BE2C (cell line): ENCODE data around the gene ZDHHC24.
"Not testable (repeated sequence)": the region's sequence is repeated elsewhere in the genome, so short reads cannot be mapped to it uniquely, and the experiment has no call there.

Experiments used
- DNase-seq: peaks from one replicate; pipeline ENCODE4 v3.0.0-alpha.2; 2020
- H3K27me3 ChIP-seq: fragments of 250-450 bp; sonication (Bioruptor Pico); 2 replicates; pipeline ENCODE4 v1.5.1; 2020; ENCODE audit warnings: mild to moderate bottlenecking
- H3K36me3 ChIP-seq: fragments of 250-450 bp; sonication (Bioruptor Pico); 2 replicates; pipeline ENCODE4 v1.5.1; 2020; ENCODE audit warnings: mild to moderate bottlenecking
- H3K4me1 ChIP-seq: fragments of 250-450 bp; sonication (Bioruptor Pico); 2 replicates; pipeline ENCODE4 v1.5.1; 2020
- H3K4me3 ChIP-seq: 2 replicates; pipeline ENCODE4 v1.5.1; 2011; ENCODE audit warnings: low read depth, low read length
- H3K9me3 ChIP-seq: fragments of 250-450 bp; sonication (Bioruptor Pico); 2 replicates; pipeline ENCODE4 v1.5.1; 2020
- TF ChIP-seq, protein P1 (sequence below): IDR thresholded peaks from 2 replicates; pipeline ENCODE4 v1.5.1; 2012; ENCODE audit warnings: mild to moderate bottlenecking, low read depth, low read length

Gene ZDHHC24

DNA sequence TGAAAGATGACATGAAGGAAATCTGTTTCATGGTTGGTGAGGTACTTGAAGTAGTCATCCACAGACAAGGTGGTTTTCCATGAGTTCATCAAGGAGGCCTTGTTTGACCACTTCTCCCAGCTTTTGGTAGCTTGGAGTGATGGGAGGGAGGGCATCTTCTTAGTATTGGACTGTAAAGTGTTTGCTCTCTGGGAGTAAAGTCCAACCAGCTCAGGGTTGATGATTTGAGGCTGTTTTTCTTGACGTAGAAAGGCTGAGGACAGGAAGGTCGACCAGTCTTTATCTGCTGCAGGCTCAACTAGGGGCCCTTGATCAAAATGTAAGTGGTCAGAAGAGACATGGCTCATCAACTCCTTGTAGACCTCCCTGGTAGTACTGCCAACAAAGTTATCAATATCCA, 45.3 kb upstream of the ZDHHC24 start:
- no peaks in the 10 kb centered on the region for H3K9me3 ChIP-seq
- H3K4me1 ChIP-seq = 0 out of 2 replicates have a peak, but pooled peaks cover 3% of the 10 kb centered on the region
- no peaks in the 10 kb centered on the region for H3K27me3 ChIP-seq
- no peak for DNase-seq
- H3K36me3 ChIP-seq = no peaks in the 10 kb centered on the region
- TF ChIP-seq, protein P1, sequence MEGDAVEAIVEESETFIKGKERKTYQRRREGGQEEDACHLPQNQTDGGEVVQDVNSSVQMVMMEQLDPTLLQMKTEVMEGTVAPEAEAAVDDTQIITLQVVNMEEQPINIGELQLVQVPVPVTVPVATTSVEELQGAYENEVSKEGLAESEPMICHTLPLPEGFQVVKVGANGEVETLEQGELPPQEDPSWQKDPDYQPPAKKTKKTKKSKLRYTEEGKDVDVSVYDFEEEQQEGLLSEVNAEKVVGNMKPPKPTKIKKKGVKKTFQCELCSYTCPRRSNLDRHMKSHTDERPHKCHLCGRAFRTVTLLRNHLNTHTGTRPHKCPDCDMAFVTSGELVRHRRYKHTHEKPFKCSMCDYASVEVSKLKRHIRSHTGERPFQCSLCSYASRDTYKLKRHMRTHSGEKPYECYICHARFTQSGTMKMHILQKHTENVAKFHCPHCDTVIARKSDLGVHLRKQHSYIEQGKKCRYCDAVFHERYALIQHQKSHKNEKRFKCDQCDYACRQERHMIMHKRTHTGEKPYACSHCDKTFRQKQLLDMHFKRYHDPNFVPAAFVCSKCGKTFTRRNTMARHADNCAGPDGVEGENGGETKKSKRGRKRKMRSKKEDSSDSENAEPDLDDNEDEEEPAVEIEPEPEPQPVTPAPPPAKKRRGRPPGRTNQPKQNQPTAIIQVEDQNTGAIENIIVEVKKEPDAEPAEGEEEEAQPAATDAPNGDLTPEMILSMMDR = no peak
- no peak overlapping the region for H3K4me3 ChIP-seq

DNA sequence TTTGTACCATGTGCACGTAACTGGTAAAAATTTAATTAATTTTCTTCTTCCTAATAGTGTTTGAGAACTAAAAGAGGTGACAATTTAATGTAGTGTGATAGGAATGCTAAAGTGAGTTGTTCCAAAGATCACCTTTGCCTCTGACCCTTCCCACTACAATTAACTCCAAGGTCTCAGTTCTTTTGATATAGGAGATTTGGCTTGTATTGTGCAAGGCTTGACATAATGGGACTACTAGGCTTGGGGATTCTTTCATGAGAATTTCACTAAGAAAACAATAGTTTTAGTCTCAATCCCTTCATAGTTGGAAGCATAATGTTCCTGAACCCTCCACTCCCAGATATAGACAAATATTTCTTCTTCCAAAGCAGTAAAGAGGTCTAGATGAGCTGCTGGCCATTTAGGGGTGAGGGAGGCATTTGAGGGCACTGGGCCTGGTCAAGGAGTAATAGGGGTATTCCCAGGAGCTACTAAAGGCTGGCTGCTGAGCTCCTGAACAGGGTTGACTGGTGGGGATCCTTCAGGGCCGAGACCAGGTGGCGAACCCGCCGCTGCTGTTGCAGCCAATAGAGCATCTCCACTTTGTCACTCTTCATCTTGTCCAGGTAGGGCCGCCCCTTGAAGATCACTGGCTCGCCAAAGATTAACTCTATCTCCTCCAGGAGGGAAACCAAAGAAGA, 44.3 kb upstream of the ZDHHC24 start:
- H3K9me3 ChIP-seq = no peaks in the 10 kb centered on the region
- DNase-seq = no peak
- no peaks in the 10 kb centered on the region for H3K27me3 ChIP-seq
- 0 out of 2 replicates have a peak, but pooled peaks cover 3% of the 10 kb centered on the region for H3K4me1 ChIP-seq
- TF ChIP-seq, protein P1 = no peak
- no peaks in the 10 kb centered on the region for H3K36me3 ChIP-seq
- H3K4me3 ChIP-seq = no peak overlapping the region

GRCh38 chr11:66589315-66589714, 43.5 kb upstream of the ZDHHC24 start:
- not testable (repeated sequence) for H3K4me1 ChIP-seq, H3K36me3 ChIP-seq

DNA sequence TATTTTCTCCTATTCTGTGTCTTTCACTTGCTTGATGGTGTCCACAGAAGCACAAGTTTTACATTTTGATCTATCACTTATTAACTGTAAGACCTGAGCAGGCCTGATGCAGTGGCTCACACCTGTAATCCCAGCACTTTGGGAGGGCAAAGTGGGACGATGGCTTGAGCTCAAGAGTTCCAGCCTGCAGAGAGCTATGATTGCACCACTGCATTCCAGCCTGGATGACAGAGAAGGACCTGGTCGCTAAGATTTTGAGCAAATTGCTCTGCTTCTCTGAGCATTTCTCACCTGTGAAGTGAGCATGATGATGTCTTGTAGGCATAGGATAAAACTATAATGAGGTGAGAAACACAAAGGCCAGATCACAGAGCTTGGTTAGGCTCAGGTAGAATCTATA, 40.3 kb upstream of the ZDHHC24 start:
- TF ChIP-seq, protein P1 = no peak
- Histone ChIP-seq H3K36me3 (no peaks in the 10 kb centered on the region), H3K27me3 (no peaks in the 10 kb centered on the region), H3K4me1 (no peaks in the 10 kb centered on the region), H3K9me3 (no peaks in the 10 kb centered on the region), H3K4me3 (no peak overlapping the region)
- DNase-seq = no peak

More at GRCh38 chr11:66589315-66589714, 43.5 kb upstream of the ZDHHC24 start:
- not testable (repeated sequence) for H3K27me3 ChIP-seq, H3K4me3 ChIP-seq, DNase-seq, H3K9me3 ChIP-seq

- H3K4me3 ChIP-seq, DNase-seq, H3K4me1 ChIP-seq, H3K36me3 ChIP-seq, H3K27me3 ChIP-seq, H3K9me3 ChIP-seq: not testable (repeated sequence)
These were observed 39.6 kb upstream of the ZDHHC24 start for GRCh38 chr11:66585447-66585846.

GRCh38 chr11:66582565-66583147, 36.8 kb upstream of the ZDHHC24 start:
- not testable (repeated sequence) for H3K36me3 ChIP-seq, H3K27me3 ChIP-seq, H3K9me3 ChIP-seq, H3K4me1 ChIP-seq, H3K4me3 ChIP-seq, DNase-seq

- H3K4me1 ChIP-seq = no peaks in the 10 kb centered on the region
- no peak overlapping the region for H3K4me3 ChIP-seq
- no peaks in the 10 kb centered on the region for H3K27me3 ChIP-seq
- no peak for DNase-seq
- H3K9me3 ChIP-seq = no peaks in the 10 kb centered on the region
- TF ChIP-seq, protein P1 = no peak
- no peaks in the 10 kb centered on the region for H3K36me3 ChIP-seq
These were observed 35.4 kb upstream of the ZDHHC24 start for GRCh38 chr11:66581261-66581660.
